ENCODE data around the gene MDM4.
A peak's percentile ranks its signal among the peaks of the same experiment; 100 is the strongest.

MDM4 gene

DNA sequence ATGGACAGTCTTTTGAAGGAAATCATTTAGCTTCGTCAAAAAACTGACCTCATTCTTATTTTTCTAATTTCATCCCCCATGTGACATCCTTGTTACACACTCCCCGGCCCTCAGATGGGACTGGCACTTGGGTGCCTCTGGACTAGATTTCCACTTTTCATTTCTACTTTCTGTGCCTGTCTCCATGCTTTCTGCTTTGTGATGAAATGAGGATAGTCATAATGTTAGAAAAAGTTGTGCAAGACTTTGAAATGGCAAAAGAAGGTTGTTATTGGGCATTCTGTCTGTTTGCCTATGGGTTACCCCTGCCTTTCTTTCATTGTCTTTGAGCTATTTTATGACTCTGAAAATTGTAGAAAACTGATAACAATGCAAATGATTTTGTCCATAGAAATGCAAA is 54.9 kb downstream of the MDM4 start:
- Histone ChIP-seq H3K4me1 (ENCODE audit: control insufficient read depth, insufficient read depth, low read length, unreplicated experiment) (peaks cover 4% of the 10 kb centered on the region), H2AFZ (ENCODE audit: low read length, unreplicated experiment) (no peak overlapping the region), H3K36me3 (ENCODE audit: insufficient read depth, low read length) (0 out of 2 replicates have a peak, but pooled peaks cover 2% of the 10 kb centered on the region), H3K27me3 (ENCODE audit: insufficient read depth, low read length) (no peaks in the 10 kb centered on the region), H3K4me3 (ENCODE audit: low read depth, low read length) (no peak overlapping the region), H3K79me2 (ENCODE audit: control insufficient read depth, insufficient read depth, low read length, unreplicated experiment) (no peaks in the 10 kb centered on the region), H3K27ac (ENCODE audit: low read depth, low read length) (no peak overlapping the region)

- Histone ChIP-seq H3K79me2 (ENCODE audit: control insufficient read depth, insufficient read depth, low read length, unreplicated experiment) (no peaks in the 10 kb centered on the region), H3K36me3 (ENCODE audit: insufficient read depth, low read length) (0 out of 2 replicates have a peak, but pooled peaks cover 2% of the 10 kb centered on the region), H3K27me3 (ENCODE audit: insufficient read depth, low read length) (no peaks in the 10 kb centered on the region), H3K27ac (ENCODE audit: low read depth, low read length) (no peak overlapping the region), H2AFZ (ENCODE audit: low read length, unreplicated experiment) (no peak overlapping the region), H3K4me1 (ENCODE audit: control insufficient read depth, insufficient read depth, low read length, unreplicated experiment) (peaks cover 4% of the 10 kb centered on the region), H3K4me3 (ENCODE audit: low read depth, low read length) (no peak overlapping the region)
These were observed 55.4 kb downstream of the MDM4 start for GRCh38 chr1:204571631-204572030.

GRCh38 chr1:204572923-204573922 is 57.0 kb downstream of the MDM4 start:
- H2AFZ ChIP-seq (ENCODE audit: low read length, unreplicated experiment), result no peak overlapping the region

GRCh38 chr1:204574016-204574864 is 58.0 kb downstream of the MDM4 start:
- 0 out of 2 replicates have a peak, but pooled peaks cover 2% of the 10 kb centered on the region for H3K36me3 ChIP-seq (ENCODE audit: insufficient read depth, low read length)
- H3K27ac ChIP-seq (ENCODE audit: low read depth, low read length), result no peak overlapping the region
- H3K4me3 ChIP-seq (ENCODE audit: low read depth, low read length), result no peak overlapping the region
- H3K79me2 ChIP-seq (ENCODE audit: control insufficient read depth, insufficient read depth, low read length, unreplicated experiment), result no peaks in the 10 kb centered on the region
- no peaks in the 10 kb centered on the region for H3K27me3 ChIP-seq (ENCODE audit: insufficient read depth, low read length)
- peaks cover 12% of the 10 kb centered on the region for H3K4me1 ChIP-seq (ENCODE audit: control insufficient read depth, insufficient read depth, low read length, unreplicated experiment)
- H2AFZ ChIP-seq (ENCODE audit: low read length, unreplicated experiment), result no peak overlapping the region

More at GRCh38 chr1:204572923-204573922, 57.0 kb downstream of the MDM4 start:
- H3K4me3 ChIP-seq (ENCODE audit: low read depth, low read length), result no peak overlapping the region
- peaks cover 5% of the 10 kb centered on the region for H3K4me1 ChIP-seq (ENCODE audit: control insufficient read depth, insufficient read depth, low read length, unreplicated experiment)
- no peaks in the 10 kb centered on the region for H3K79me2 ChIP-seq (ENCODE audit: control insufficient read depth, insufficient read depth, low read length, unreplicated experiment)
- no peak overlapping the region for H3K27ac ChIP-seq (ENCODE audit: low read depth, low read length)
- H3K36me3 ChIP-seq (ENCODE audit: insufficient read depth, low read length), result 0 out of 2 replicates have a peak, but pooled peaks cover 2% of the 10 kb centered on the region
- H3K27me3 ChIP-seq (ENCODE audit: insufficient read depth, low read length), result no peaks in the 10 kb centered on the region

- H3K27ac ChIP-seq (ENCODE audit: low read depth, low read length), result no peak overlapping the region
- 0 out of 2 replicates have a peak, but pooled peaks cover 2% of the 10 kb centered on the region for H3K36me3 ChIP-seq (ENCODE audit: insufficient read depth, low read length)
- no peaks in the 10 kb centered on the region for H3K79me2 ChIP-seq (ENCODE audit: control insufficient read depth, insufficient read depth, low read length, unreplicated experiment)
- peaks cover 16% of the 10 kb centered on the region for H3K4me1 ChIP-seq (ENCODE audit: control insufficient read depth, insufficient read depth, low read length, unreplicated experiment)
- H3K27me3 ChIP-seq (ENCODE audit: insufficient read depth, low read length), result no peaks in the 10 kb centered on the region
- no peak overlapping the region for H2AFZ ChIP-seq (ENCODE audit: low read length, unreplicated experiment)
- H3K4me3 ChIP-seq (ENCODE audit: low read depth, low read length), result no peak overlapping the region
These were observed 58.6 kb downstream of the MDM4 start for GRCh38 chr1:204574865-204575163.

GRCh38 chr1:204575221-204576190 is 59.3 kb downstream of the MDM4 start:
- Histone ChIP-seq H3K27ac (ENCODE audit: low read depth, low read length) (no peak overlapping the region), H3K27me3 (ENCODE audit: insufficient read depth, low read length) (no peaks in the 10 kb centered on the region), H3K36me3 (ENCODE audit: insufficient read depth, low read length) (no peaks in the 10 kb centered on the region), H2AFZ (ENCODE audit: low read length, unreplicated experiment) (no peak overlapping the region), H3K4me3 (ENCODE audit: low read depth, low read length) (no peak overlapping the region), H3K4me1 (ENCODE audit: control insufficient read depth, insufficient read depth, low read length, unreplicated experiment) (peaks cover 16% of the 10 kb centered on the region), H3K79me2 (ENCODE audit: control insufficient read depth, insufficient read depth, low read length, unreplicated experiment) (no peaks in the 10 kb centered on the region)

GRCh38 chr1:204576422-204576821 is 60.2 kb downstream of the MDM4 start:
- no peak overlapping the region for H3K4me3 ChIP-seq (ENCODE audit: low read depth, low read length)
- no peaks in the 10 kb centered on the region for H3K27me3 ChIP-seq (ENCODE audit: insufficient read depth, low read length)
- no peak overlapping the region for H3K27ac ChIP-seq (ENCODE audit: low read depth, low read length)
- H2AFZ ChIP-seq (ENCODE audit: low read length, unreplicated experiment), result no peak overlapping the region
- H3K4me1 ChIP-seq (ENCODE audit: control insufficient read depth, insufficient read depth, low read length, unreplicated experiment), result peaks cover 16% of the 10 kb centered on the region
- H3K79me2 ChIP-seq (ENCODE audit: control insufficient read depth, insufficient read depth, low read length, unreplicated experiment), result no peaks in the 10 kb centered on the region
- no peaks in the 10 kb centered on the region for H3K36me3 ChIP-seq (ENCODE audit: insufficient read depth, low read length)

DNA sequence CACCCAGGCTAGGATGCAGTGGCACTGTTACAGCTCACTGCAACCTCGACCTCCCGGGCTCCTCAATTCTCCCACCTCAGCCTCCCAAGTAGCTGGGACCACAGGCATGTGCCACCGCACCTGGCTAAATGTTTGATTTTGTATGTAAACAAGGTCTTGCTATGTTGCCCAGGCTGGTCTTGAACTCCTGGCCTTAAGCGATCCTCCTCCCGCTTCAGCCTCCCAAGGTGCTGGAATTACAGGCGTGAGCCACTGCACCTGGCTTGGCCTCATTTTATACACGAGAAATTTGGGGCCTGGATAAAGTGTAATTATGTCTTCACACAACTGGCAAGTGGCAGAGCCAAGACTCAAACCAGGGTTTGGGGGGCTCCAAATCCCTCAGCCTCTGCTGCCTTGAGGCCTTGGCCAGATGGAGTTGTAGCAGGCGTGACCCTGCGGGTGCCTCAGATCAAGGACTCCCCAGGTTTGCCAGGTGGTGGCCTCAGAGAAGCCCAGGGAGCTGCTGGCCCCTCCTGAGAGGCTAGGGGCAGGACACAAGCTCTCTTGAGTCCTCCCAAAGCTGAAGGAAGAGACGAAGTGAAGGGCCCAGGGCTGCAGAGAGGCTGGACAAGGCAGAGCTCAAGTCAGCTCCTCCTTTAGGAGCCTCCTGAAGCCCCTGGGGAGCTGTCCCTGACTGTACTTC is 61.7 kb downstream of the MDM4 start:
- no peak overlapping the region for H2AFZ ChIP-seq (ENCODE audit: low read length, unreplicated experiment)
- H3K36me3 ChIP-seq (ENCODE audit: insufficient read depth, low read length), result no peaks in the 10 kb centered on the region
- H3K27me3 ChIP-seq (ENCODE audit: insufficient read depth, low read length), result no peaks in the 10 kb centered on the region
- peaks cover 16% of the 10 kb centered on the region for H3K4me1 ChIP-seq (ENCODE audit: control insufficient read depth, insufficient read depth, low read length, unreplicated experiment)
- no peaks in the 10 kb centered on the region for H3K79me2 ChIP-seq (ENCODE audit: control insufficient read depth, insufficient read depth, low read length, unreplicated experiment)
- no peak overlapping the region for H3K27ac ChIP-seq (ENCODE audit: low read depth, low read length)
- H3K4me3 ChIP-seq (ENCODE audit: low read depth, low read length), result no peak overlapping the region

DNA sequence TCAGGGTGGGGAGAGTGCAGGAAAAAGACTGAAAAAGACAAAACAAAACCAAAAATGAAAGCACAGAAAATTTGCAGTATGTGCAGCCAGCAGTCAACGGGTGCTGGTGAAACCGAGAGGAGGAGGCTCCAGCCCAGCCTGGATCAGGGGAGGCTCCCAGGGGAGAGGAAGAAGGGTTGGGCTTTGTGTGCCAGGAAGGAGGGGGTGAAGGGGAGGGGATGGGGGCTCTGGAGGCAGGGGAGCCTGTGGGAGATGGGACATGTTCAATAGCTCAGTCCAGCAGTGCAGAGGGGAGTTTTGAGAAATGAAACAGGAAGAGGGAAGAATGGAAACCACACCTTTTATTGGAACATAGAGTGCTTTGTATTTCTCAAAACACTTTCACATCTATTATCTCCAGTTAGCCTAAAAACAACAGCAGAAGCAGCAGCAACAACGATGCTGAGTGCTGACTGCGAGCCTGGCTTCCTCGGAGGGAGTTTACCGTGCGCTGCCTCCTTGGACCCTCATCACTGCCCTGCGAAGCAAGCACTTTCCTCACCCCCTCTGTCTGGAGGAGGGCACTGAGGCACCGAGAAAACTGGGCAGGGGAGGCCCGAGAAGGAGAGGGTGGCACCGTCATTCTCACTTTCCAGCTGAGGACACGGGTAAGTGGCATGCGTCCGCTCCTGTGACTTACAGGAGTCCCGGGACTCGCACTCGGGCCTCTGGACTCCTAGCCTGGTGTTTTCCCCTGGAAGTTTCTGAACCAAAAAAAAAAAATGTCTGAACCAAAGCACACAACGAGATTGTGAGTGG is 62.9 kb downstream of the MDM4 start:
- H3K4me3 ChIP-seq (ENCODE audit: low read depth, low read length), result peak overlapping the region; percentile 62
- H3K4me1 ChIP-seq (ENCODE audit: control insufficient read depth, insufficient read depth, low read length, unreplicated experiment), result peaks cover 12% of the 10 kb centered on the region
- H3K36me3 ChIP-seq (ENCODE audit: insufficient read depth, low read length), result no peaks in the 10 kb centered on the region
- no peaks in the 10 kb centered on the region for H3K27me3 ChIP-seq (ENCODE audit: insufficient read depth, low read length)
- H3K27ac ChIP-seq (ENCODE audit: low read depth, low read length), result no peak overlapping the region
- no peaks in the 10 kb centered on the region for H3K79me2 ChIP-seq (ENCODE audit: control insufficient read depth, insufficient read depth, low read length, unreplicated experiment)
- peak overlapping the region; percentile 84 for H2AFZ ChIP-seq (ENCODE audit: low read length, unreplicated experiment)
